NCI-H345 (cell line): ENCODE results near the gene TSPAN18.

Source experiments
- DNase-seq: peaks from one replicate; lab custom pipeline; 2025; lab: John Stamatoyannopoulos, UW

The TSPAN18 gene

DNA sequence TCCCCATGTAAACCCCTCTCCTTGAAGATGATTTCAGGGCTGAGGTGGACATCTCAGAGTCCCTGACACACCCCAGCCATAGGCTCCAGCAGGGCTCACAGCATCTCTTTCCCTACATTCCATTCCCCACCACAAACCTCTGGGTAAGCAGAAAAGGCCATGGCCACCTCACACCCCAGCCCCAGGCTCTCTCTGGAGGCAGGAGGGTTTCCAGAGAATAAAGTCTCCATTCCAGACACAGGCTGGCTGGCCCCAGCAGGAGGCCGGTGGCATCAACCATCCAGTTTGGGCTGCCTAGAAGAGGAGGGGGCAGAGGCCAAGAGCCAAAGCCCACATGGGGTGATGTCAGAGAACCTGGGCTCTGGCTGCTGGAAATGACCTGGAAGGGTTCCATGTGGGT is 162.5 kb downstream of the TSPAN18 start:
- DNase-seq, result no peak

DNA sequence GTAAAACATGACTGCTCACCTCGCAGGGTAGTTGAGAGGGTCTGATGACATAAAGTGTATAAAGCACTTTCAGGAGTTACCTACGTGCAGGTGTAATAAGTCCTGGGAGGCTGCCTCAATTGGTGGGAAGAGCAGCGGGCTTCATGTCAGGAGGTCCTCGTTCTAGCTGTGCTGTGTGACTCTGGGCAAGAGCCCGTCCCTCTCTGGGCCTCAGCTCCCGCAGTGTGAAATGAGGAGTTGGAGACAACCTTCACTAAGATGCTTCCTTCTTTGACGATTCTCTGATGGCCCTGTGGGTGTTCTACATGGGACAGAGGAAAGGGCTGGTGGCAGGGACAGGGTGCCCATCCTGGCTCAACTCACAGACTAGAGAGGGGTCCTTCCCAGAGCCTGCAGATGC is 166.1 kb downstream of the TSPAN18 start:
- no peak for DNase-seq

DNA sequence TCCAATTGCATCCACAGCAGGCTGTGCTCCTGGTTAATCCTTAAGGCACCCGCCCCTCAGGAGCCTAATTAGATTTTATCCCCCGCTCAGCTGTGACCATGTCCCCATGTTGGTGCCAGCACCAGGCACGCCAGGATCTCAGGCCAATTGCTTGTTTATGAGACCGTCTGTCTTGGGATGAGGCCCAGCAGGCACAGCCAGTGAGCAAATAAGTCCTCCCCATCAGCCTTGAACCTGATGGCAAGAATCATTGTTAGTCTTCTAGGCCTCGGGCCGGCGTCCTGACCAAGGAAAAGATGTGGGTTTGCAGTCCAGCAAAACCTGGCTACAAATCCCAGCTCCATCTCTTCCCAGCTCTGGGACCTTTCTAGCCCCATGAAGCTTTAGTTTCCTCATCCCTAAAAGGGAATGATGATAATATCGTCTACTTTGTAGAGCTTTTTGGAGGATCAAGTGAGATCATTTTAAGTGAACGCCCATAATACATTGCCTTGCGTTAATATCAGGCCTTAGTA is 166.6 kb downstream of the TSPAN18 start:
- no peak for DNase-seq

DNA sequence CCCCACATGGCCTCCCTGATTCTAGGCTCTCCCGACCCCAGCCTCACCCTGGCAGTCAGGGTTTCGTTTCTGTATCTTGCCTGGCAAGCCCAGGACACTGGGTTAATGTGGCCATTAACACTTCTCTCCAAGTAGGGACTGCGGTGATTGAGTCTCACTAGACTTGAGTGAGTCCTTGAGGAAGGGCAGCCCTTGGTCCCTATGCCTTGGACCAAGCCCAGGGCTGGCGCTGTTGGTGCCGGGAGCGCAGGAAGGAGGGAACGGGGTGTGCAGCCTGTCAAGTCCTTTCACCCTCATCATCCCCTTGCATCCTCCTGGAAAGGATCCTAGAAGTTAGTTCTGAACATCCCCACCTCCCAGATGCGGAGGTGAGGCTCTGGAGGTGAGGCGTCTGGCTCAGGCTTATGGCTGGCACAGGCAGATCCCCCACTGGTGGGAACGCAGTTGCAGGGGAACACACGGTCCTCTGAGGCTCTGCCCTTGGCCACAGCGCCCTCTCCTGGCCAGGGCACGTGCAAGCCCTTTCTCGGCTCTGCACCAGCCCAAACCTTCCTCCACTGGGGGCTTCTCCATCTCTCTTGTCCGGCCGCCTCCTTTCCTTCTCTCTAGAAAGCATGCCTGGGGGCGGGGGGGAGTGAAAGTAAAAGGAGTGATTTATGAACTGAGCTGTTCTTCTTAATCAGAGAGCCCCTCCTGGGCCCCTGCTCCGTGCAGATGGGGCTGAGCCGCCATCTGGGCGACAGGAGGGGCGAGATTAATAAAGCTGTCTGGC is 167.3 kb downstream of the TSPAN18 start:
- DNase-seq, result peak; percentile 56

DNA sequence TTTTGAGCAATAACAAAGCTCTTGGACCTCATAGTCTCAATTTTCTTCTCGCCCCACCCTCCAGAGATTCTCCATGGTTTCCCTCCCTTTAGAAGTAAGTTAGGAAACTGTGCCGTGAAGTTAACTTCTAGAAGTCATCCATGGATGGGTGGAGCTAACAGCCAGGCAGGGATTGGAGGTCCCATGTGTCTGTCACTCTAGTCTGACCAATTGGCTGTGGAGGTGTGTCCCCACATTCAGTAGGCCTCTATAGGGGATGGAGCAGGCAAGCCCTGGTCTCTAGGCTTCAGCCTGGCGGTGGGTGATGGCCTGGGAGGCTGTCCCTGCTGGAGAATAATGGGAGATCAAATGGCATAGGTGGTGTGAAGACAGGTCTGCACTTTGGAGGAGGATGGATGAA is 173.2 kb downstream of the TSPAN18 start:
- no peak for DNase-seq

DNA sequence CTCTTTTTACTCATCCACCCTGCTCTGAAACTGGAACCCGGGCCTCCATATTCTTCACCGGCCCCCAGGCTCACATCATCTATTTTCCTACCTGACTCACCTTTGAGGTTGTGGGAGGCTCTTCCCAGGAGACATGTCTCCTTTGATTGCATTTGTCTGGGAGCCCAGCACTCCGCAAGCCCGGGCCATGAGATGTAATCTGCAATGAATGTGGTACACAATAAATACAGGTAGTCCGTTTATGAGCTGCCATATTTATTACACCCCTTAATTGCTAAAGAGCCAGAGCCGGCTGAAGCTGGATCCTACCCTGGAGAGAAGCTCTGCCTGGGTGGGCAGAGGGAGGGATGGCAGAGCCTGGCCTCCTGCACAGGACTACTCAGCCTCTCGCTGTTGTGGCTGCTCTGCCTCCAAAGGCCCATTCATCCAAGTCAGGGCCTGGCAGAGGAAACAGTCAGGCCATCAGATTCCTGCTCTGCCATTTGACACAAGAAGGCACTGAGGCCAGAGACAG is 174.4 kb downstream of the TSPAN18 start:
- no peak for DNase-seq

DNA sequence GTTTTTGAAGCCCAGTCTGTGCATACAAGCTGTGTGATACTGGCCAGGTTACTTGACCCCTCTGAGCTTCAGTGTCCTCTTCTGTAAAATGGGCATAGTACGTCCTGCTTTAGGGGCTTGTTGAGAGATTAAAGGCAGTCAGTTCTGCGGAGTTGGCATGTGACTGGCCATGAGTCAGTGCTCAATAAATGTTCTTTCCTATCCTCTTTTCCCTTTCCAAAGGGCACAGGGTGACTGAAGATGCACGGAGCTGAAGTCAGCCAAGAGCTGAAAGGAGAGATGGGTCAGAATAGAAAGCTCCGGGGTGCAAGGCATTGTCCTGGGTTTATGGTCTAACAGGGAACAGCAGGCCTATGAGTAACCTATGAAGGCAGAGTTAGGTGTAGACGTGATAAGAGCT is 175.0 kb downstream of the TSPAN18 start:
- no peak for DNase-seq

DNA sequence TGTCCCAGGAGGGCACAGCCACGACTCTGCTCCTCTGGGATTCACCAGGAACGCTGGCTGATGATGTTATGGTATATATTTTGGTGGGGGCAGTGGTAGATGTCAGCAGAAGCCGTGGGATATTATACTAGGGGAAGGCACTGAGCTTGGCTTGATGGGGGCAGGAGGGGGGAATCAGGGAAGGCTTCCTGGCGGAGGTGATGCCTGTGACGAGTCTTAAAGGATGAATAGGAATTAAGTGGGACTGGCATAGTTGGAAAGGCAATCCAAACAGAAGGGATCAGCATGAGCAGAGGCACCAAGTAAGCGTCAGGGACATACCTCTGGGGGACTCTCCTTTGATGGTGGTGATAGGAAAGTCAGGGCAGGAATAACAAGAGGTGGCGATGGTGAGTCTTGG is 176.3 kb downstream of the TSPAN18 start:
- no peak for DNase-seq

DNA sequence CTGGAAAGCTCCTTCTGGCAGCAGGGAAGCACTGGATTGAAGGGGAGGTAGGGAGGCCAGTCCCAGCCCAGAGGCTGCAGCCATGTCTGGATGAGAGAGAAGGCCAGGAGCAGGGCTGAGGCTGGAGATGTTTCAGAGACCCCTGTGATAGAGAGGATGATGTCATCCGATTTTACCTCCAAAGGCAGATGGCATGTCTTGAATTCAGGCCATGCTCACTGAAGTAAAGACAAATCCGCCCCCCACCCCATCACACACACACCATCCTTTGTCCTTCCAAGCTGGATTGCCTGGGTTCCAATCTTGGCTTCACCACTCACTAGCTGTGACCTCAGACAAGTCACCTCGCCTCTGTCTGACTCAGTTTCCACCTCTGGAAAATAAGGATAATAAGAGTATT is 176.8 kb downstream of the TSPAN18 start:
- DNase-seq, result no peak

DNA sequence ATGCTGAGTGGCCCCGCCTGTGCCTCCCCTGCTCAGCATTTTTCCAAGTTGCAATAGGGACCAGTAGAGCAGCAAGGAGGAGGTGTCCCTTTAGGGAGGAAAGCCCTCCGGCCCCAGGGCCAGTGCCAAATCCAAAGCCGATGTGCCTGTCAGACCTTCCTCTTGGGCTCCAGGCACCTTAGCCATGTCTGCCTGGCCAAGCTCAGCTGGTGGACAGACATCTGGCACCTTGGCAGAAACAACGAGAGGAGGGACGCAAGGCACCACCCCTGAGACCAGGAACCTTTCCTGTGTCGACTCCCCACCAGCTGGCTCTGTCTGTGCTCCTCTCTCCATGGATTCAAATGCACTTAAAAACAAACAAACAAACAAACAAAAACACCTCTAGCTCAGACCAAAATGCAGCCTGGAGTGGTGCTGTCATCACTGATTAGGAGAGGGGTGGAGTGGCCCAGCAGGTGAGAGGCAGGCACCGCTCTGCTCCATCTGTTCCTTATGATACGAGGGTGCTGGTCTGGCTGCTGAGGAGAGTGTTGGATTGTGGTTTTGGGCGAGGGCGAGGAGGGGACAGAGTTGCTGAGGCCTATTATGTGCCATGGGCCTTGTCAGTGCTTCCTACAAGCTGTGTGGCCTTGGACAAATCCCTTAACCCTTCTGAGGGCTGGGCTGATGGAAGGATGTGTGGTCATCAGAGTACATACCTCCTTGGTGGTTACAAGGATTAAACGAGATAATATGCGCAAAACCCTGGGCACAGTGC is 177.7 kb downstream of the TSPAN18 start:
- no peak for DNase-seq

DNA sequence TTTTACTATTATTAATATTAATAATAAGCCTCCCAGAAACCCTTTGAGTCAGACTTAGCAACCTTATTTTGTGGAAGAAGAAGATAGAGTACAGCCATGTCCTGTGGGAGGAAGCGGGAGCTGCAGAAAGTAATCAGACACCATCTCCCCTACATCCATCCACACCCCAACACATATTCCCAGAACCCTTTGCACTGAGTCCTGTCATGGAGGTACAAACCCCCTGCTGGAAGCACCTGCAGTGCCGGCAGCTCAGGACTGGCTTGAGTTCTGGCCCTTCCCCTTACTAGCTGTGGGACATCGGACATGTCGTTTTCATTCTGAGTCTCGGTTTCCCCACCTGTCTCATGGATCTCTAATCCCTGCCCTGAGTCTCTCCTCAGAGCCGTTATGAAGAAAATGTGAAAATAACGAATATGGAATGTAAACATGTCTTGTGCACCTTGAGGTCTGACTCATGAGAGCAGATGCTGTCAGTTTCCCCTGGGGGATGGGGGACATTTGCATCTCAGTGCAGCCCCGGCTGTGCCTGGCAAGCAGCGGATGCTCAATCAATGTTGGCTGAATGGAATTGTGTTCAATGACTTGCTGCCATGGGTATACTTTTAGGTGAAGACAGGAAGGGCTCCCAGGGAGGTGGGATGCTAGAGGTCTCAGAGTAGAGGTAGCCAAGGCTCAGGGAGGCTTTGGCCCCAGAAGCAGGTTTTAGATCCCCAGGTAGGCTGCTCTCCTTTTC is 178.5 kb downstream of the TSPAN18 start:
- DNase-seq, result no peak

DNA sequence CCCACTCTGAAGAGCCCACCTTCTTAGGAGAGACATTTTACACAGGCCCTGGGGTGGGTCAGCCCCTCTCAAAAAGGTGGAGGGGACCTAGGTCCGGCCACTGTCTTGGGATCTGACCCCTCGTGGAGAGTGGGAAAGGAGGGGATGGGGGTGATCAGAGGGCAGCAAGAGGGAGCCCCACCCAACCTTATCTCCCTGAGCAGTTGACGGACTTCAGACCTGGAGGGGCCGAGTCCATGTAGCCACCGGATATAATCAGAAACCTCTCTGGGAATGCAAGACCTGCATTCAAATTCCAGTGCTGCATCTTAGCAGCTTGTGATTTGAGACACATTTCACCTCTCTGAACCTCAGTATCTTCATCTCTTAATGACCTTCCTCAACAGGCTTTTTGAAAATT is 179.9 kb downstream of the TSPAN18 start:
- no peak for DNase-seq

DNA sequence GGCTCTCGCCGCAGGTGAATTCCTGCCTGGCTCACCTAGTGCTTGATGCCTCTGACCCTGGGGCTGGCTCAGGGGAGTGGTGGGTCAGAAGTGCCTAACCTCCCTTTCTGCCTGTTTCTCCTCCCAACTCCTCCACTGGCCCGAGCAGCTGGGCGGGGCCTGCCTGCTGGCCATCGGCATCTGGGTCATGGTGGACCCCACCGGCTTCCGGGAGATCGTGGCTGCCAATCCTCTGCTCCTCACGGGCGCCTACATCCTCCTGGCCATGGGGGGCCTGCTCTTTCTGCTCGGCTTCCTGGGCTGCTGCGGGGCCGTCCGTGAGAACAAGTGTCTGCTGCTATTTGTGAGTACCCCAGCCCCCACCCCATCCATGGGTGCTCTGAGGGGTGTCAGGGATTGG is 182.8 kb downstream of the TSPAN18 start:
- no peak for DNase-seq

DNA sequence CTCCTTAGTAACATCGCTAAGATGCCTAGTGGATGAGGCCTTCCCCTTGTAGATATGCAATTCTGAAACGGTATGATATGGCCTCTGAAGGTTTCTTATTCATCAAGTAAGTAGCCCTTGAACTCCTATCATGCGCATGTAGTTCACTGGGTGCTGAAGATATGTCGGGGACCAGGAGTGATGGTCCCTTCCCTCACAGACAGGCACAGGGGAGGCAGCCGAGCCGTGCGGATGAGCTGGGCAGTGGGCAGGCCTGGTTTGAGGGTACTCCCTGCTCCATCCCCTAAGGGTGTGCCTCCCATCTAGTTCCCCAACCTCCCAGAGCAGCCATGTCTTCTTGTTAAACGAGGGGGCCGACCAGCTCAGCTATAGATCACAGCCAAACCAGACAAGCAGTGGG is 183.8 kb downstream of the TSPAN18 start:
- DNase-seq, result no peak

DNA sequence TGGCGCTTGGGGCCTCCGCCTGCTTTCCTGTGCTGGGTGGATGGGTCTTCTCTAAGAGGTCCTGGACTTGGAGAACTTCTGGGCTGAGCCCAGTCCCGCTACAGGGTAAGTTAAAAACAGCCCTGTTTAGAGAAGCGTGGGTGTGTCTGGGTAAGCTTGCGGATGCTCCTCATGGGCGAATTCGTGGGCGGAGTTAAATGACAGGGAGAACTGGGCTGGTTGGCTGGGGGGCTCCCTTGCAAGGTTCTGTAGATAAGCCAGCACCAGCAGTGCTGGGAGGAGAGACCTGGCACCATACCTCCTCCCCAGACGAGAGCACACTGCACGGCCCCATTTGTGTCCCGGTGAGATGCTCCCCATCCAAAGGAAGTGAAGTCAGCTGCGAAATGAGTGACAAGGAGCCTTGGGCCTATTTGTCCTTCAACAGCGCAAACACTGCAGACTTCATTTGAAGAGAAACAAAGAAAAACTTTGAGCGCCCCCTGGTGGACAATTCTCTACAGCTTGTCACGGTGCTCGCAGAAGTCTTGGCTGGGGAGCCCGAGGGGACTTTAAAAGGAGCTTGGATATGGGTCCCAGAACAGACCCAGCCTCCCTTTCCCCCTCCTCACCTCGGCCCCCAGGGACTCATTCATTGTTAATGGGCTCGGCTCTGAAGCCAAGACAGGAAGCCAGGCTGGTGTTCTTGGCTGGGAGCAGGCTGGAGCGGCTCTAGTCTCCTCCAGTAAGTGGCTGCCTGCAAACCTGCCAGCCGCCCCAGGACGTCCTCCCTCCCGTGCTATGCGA is 184.5 kb downstream of the TSPAN18 start:
- DNase-seq, result peak; percentile 85

DNA sequence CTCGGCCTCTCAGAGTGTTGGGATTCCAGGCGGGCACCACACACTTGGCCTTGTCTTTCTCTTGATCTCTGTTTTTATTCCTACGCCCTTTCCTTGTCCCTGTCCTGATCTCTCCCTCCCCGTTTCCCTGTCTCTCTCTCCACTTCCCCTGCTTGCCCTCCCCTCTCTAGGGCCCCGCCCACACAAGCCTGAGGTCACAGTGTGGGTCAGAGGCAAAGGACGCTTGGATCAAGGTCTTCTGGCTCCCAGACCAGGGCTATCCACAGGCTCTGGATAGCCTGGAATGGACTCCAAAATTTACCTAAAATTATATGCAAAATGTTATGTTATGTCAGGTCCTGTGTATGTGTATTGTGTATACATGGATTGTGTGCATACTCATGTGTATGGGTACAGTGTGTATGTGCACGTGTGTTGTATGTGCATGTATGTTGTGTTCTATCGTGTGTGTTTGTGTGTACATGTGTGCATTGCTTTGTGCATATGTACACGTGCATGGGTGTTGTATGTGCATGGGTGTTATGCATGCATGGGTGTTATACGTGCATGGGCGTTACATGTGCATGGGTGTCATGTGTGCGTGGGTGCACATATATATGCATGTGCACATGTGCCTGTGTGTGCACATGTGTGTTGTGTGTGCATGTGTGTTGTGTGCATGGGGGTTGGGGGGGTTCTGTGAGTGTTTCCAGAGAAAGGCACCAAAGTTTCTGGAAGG is 185.7 kb downstream of the TSPAN18 start:
- no peak for DNase-seq

DNA sequence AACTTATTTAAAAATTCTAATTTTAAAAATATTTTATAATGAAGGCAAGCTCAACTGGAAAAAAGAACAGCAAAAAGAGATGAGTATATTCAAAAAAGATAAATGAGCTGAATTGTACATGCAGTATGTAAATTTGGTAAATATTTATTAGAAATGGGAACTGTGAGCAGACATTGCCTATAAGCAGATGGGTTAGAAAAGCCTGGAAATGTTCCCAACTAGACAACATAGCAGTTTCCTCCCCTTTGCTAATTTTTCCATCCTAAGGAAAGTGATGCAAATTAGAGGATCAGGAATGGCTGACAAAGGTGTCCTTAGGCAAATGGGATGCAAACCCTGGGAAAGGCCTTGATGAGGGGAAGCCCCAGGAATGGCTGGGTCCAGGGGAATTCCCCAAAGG is 186.7 kb downstream of the TSPAN18 start:
- DNase-seq, result no peak

DNA sequence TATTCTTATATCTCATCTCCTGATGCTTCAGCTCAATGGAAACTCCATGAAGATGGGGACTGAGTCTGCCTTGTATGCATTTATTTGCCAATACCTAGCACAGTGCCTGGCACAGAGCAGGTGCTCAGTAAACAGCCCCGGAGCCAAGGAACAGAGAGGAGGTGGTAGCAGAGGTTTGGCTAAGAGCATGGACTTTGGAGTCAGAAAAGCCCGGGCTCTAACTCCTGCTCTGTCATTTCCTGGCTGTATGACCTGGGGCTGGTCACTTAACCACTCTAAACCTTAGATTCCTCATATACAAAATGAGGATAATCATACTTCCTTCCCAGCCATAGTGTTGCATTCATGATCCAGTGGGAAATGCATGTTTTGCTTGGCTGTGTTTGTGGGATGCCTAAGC is 187.3 kb downstream of the TSPAN18 start:
- no peak for DNase-seq

DNA sequence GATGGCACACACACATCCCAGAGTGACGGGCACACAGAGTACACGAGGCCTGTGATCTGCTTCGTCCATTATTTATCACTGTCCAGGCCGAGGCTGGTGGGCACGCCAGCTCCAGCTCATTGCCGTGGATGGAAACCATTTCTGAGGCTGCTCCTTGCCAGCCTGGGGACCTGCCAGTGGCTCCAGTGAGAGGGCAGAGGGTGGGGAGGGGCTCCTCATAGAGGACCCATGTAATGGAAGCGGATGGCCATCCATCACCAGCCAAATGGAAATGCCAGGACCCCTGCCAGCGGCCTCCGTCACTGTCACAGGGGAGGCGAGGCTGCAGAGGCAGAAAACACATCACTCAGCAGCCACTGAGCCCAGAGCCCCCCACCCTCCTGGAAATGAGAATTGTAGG is 188.2 kb downstream of the TSPAN18 start:
- DNase-seq, result no peak

DNA sequence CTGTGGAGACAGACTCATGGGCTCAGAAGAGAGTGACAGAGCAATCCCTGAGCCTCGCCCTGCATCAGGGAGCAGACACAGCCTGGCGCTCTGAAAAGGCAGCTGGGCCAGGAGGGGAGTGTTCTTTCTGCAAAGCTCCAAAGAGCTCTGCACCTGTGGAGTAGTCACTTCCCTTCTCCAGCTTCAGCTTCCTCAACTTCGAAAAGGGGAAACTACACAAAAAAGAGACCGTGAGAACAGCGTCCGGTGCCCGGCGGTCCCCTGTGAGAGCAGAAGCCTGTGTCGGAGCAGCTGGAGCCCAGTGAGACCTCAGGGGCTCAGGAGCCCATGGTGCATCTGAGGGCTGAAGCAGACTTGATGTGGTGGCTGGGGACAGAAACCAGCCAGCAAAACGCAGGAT is 188.9 kb downstream of the TSPAN18 start:
- no peak for DNase-seq

DNA sequence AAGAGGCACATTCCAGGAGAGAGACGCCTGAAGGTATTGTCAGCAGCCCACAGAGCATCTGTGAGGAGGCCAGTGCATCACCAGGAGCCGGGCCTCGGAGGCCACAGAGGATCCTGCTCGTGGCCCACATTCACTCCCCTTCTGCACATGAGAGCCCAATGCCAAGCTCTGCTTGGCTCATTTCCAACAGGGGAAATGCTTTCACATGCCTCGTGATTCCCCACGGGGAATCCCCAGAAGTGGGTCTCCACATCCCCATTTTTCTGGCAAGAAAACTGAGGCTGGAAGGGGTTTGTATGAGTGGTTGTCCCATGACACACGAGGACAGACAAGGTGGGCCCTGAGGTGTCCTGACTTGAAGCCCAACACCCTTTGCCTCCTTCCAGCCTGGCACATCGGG is 189.6 kb downstream of the TSPAN18 start:
- no peak for DNase-seq
